Esophagus muscularis mucosa (tissue), 2 donors: ENCODE data around the gene MCF2L.

Experiments used
- POLR2A ChIP-seq: fragments of 450-650 bp; IDR thresholded peaks from one replicate; pipeline ENCODE4 v1.6.1; 2017; ENCODE audit warnings: antibody characterized with exemption, moderate library complexity, mild to moderate bottlenecking, low read depth
- POLR2AphosphoS5 ChIP-seq, 2 donors: sonication (generic); formaldehyde crosslinking; IDR thresholded peaks; one replicate each; pipeline ENCODE4 v1.6.1; 2017; ENCODE audit warnings: antibody characterized with exemption in 2 of 2

GRCh38 chr13:112971288-112971643, 2.3 kb downstream of the MCF2L start:
- no peak for TF ChIP-seq POLR2AphosphoS5 (IDR thresholded peaks at IDR 0.05)
- no peak for TF ChIP-seq POLR2A
